ENCODE results near the gene SSTR4.

SSTR4 gene

DNA sequence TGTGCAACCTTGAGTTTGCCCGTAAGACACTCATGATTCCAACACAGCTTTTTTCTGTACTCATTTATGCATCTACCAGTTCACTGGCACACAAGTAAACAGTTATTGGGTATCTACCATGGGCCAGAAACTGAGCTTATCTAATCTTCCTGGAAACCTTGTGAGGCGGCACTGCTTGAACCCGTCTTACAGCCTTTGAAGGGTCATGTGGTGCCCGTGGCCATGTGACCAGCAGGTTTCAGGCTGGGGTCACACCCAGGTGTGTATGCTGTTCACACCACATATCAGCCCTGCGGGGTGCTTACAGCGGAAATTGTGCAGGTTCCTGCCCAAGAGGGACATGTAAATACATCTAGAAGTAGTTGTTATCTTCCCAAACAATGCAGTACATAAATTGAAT lies 8.3 kb downstream of the SSTR4 start:
- no peak for DNase-seq (ENCODE audit: low read depth in 2 of 2)

DNA sequence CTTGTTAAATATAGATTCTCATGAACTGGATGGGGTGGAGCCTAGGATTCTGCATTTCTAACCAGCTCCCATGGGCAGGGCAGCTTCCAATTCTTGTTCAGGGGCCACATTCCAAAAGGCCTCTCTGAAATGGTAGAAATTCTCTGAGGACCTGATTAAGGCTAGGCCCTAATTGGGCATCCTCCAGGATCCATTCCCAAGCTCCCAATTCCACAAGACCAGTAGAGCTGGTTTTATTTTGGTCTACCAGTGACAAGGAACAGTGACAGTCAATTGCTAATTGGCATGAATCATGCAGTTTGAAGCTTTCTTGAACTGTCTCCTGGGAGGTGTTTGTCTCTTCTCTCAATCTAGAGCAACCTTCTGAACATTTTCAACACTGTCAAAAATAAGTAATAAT lies 11.3 kb downstream of the SSTR4 start:
- no peak for DNase-seq (ENCODE audit: low read depth in 2 of 2)

DNA sequence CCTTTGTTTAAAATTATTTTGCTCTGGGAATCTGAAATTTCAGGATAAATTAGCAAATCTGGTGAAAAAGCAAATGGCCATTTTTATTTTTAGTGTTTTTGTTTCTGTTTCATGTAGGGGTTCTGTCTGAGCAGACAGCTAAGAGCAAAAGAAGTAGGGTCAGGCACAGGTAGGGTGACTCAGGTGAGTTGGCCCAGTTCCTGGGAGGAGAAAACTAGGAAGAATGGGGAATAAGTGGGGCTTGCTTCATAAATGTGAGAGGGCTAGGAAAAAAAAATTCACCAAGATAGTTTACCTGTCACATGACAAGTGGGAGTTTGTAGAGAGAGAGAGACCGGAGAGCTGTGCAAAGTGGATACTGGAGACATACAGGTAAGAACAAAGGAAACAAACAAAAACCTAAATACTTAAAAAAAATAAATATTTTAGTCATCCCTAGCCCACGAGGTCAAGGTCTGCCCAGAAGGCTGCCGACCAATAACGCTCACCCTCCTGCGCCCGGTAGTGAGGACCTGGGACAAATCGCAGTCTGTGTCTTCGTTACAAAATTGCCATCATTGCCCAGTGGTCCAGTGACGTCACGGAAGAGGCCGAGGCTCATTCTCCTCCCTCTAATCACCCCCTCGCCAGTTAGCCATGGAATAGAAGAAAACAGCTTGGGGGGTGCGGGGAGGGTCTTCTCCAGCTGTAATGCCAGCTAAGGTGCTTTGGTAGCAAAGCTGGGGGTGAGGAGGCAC lies 12.1 kb downstream of the SSTR4 start:
- DNase-seq (ENCODE audit: low read depth in 2 of 2) = no peak

- DNase-seq (ENCODE audit: low read depth in 2 of 2) = no peak
Observed at GRCh38 chr20:23047738-23048214, 12.7 kb downstream of the SSTR4 start.

- no peak for DNase-seq (ENCODE audit: low read depth in 2 of 2)
Observed at GRCh38 chr20:23048283-23049200, 13.4 kb downstream of the SSTR4 start.

DNA sequence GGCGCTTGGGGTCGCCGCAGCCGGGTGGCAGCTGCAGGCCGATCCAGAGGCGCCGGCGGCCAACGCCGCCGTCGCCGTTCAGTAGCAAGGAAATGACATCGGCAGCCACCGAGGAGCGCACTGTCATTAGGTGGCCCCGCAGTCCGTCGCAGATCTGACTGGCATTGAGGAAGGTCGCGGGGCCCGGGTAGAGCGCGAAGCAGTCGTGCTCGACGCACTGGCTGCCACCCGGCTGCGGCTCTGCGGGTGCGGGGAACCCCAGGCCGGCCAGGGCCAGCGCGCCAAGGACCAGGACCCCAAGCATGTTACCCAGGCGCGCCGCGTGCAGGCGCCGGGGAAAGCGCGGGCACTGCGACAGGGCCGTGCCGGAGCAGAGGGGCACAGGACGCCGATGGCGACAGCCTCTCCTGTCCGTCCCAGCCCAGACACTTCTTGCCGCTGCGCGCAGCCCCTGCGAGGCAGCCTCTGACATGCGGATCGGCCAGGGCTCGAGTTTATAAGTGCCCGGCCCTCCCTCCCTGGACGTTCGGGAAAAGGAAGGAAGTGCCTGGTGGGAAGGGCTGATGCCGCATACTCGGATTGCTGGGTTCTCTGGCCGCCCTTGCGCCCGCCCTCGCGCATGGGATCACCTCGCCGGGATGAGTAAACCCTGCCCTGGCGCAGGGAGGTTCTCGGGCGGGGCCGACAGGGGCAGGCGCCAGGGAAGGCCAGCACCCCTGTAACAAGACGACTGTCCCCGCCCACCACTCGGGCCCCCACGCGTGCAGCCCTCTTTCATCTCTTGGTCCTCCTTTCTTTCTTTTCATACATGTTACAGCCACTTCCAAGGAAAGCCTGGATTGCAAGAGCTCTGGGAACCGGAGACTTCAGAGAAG lies 14.3 kb downstream of the SSTR4 start, which contains the start of gene THBD:
Gene THBD (minus strand): TSS at position 472 of the 875 bp plus-strand sequence. CDS start 168 bp downstream, at position 304.
- no peak for DNase-seq (ENCODE audit: low read depth in 2 of 2)

GRCh38 chr20:23050076-23050838 lies 15.1 kb downstream of the SSTR4 start:
- no peak for DNase-seq (ENCODE audit: low read depth in 2 of 2)

GRCh38 chr20:23050847-23051627 lies 15.9 kb downstream of the SSTR4 start:
- DNase-seq (ENCODE audit: low read depth in 2 of 2) = no peak

DNA sequence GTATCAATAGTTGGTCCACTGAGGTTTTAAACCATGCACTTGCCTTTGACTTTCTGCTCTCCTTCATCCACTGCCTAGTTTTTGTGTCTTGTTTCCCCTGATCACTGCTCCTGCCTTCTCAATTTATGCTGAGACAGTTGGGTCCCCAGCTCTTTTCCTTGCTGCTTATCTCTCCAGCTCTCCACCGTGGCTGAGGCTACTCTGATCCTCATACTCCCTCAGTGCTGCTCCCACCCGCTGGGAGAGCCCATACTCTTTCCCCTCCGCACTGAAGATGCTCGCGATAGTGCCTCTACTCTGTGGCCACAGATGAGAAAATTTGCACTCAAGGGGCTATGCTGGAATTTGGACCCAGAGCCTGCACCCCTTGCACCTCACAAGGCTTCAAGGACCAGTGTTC lies 17.8 kb downstream of the SSTR4 start:
- no peak for DNase-seq (ENCODE audit: low read depth in 2 of 2)

GRCh38 chr20:23058240-23058639 lies 23.1 kb downstream of the SSTR4 start:
- DNase-seq (ENCODE audit: low read depth in 2 of 2) = no peak

GRCh38 chr20:23059001-23059400 lies 23.9 kb downstream of the SSTR4 start:
- no peak for DNase-seq (ENCODE audit: low read depth in 2 of 2)

- no peak for DNase-seq (ENCODE audit: low read depth in 2 of 2)
Observed at GRCh38 chr20:23059846-23060245, 24.7 kb downstream of the SSTR4 start.

DNA sequence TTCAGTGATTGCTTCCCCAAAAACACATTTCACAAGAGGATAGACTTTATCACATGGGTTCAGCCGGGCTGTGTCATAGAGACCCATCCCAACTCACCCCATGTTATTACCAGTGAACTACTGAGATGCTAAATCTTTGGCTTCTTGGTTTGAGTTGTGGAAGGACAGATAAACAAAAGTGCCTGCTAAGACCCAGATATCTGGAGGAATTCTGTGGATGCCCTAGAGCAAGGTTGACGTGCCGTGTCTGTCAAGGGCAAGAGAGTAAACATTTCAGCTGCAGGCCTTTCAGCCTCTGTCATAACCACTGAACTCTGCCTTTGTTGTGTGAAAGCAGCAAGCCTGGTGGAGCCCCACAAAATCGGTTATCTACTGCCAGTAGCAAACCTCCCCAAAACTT lies 25.5 kb downstream of the SSTR4 start:
- no peak for DNase-seq (ENCODE audit: low read depth in 2 of 2)

- no peak for DNase-seq (ENCODE audit: low read depth in 2 of 2)
Observed at GRCh38 chr20:23061262-23061661, 26.1 kb downstream of the SSTR4 start.

DNA sequence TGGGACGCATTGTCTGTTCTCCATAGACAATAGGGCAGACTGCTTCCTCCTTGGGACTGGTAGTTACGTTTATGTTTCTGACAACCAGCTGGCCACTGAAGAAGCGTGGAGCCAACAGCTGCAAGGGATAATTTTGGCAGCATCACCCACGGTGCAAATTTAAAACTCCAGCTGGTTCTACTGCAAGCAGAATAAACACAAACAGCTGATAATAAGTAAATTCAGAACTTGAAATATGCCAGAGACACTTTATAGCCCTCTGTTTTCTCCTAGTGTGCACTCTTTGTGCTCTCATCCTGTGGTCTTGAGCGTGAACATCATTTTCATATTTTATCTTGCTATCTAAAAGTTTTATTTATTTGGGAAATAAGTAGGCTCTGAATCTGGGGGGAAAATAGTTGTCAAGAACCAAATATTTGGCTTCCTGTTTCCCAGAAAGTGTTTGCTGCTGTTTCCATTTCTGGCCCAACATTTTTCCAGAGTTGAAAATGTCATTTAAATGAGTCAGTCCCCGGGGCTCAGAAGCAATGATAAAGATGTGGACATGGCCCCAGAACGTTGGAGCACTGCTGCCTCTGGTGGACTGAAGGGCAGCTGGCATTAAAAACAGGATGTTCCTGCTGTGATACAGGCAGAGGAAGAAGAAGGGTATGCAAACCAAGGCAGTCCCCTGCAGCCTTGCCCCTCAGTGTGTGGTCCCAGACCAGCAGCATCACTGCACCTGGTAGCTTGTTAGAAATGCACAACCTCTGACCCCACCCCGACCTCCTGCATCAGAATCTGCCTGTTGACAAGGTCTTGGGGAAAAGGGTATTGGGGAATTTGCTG lies 26.8 kb downstream of the SSTR4 start:
- DNase-seq (ENCODE audit: low read depth in 2 of 2) = no peak

DNA sequence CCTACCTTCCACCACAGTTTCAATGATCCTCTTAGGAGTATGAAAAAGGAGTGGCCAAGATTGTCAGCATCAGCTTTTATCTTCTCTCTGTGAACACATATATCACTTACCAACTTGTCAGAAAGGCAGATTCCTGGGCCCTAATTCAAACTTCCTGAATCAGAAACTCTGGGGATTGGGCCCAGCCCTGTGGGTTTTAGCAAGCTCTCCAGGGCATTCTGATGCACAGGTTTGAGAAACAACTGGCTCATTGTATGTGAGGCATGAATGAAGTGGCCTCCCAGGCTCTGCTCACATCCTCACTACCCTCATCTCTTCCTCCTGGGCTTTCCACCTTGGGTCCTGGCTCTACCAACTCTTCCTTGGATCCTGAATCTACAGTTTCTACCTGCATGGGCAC lies 27.5 kb downstream of the SSTR4 start:
- no peak for DNase-seq (ENCODE audit: low read depth in 2 of 2)

DNA sequence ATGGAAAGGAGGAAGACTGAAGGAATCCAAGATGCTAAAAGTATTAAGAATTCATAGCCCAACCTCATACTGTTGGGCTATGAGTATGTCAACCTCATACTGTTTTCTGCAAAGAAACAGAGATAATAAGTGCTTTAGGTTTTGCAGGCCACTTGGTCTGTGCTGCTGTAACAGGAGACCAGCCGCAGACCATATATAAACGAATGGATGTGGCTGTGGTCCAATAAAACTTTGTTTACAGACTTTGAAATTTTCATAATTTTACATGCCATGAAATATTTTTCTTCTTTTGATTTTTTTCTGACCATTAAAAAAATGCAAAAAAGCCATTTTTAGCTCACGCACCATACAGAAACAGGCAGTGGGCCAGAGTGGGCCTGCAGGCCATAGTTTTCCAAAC lies 28.1 kb downstream of the SSTR4 start:
- no peak for DNase-seq (ENCODE audit: low read depth in 2 of 2)

GRCh38 chr20:23063581-23063980 lies 28.5 kb downstream of the SSTR4 start:
- no peak for DNase-seq (ENCODE audit: low read depth in 2 of 2)

All from stimulated activated CD4-positive, alpha-beta T cell treated with anti-CD3 and anti-CD28 coated beads, Interleukin-1b, Interleukin-23, amount 100 ng/mL, for 4 hours (primary cell).